Stimulated activated CD4-positive, alpha-beta T cell treated with anti-CD3 and anti-CD28 coated beads, Interleukin-15, amount 100 ng/mL, for 24 hours (primary cell): Measurements from ENCODE around the gene HDAC11.
A peak's percentile ranks its signal among the peaks of the same experiment; 100 is the strongest.
"Not testable (repeated sequence)": the region's sequence is repeated elsewhere in the genome, so short reads cannot be mapped to it uniquely, and the experiment has no call there.

Experiments used
- DNase-seq: peaks from one replicate; pipeline ENCODE4 v3.0.0-alpha.2; 2020

Gene HDAC11

GRCh38 chr3:13493867-13494441, 13.8 kb downstream of the HDAC11 start:
- no peak for DNase-seq

GRCh38 chr3:13494463-13495350, 14.6 kb downstream of the HDAC11 start:
- DNase-seq, result peak; percentile 24

- no peak for DNase-seq
These were observed 15.3 kb downstream of the HDAC11 start for GRCh38 chr3:13495351-13495813.

GRCh38 chr3:13495921-13496723, 16.0 kb downstream of the HDAC11 start:
- peak; percentile 78 for DNase-seq

- no peak for DNase-seq
These were observed 16.8 kb downstream of the HDAC11 start for GRCh38 chr3:13496879-13497278.

GRCh38 chr3:13497386-13497785, 17.3 kb downstream of the HDAC11 start:
- DNase-seq, result no peak

- DNase-seq, result no peak
These were observed 18.4 kb downstream of the HDAC11 start for GRCh38 chr3:13498354-13499060.

GRCh38 chr3:13499246-13499645, 19.1 kb downstream of the HDAC11 start:
- not testable (repeated sequence) for DNase-seq

GRCh38 chr3:13500133-13500885, 20.2 kb downstream of the HDAC11 start:
- DNase-seq, result peak; percentile 14

GRCh38 chr3:13501056-13501455, 20.9 kb downstream of the HDAC11 start:
- no peak for DNase-seq

GRCh38 chr3:13501521-13501920, 21.4 kb downstream of the HDAC11 start:
- no peak for DNase-seq

GRCh38 chr3:13501958-13502790, 22.1 kb downstream of the HDAC11 start:
- no peak for DNase-seq

- no peak for DNase-seq
These were observed 22.6 kb downstream of the HDAC11 start for GRCh38 chr3:13502791-13503060.

- DNase-seq, result no peak
These were observed 24.2 kb downstream of the HDAC11 start for GRCh38 chr3:13504161-13504831.

GRCh38 chr3:13505147-13506130, 25.3 kb downstream of the HDAC11 start:
- no peak for DNase-seq

- DNase-seq, result no peak
These were observed 26.1 kb downstream of the HDAC11 start for GRCh38 chr3:13506239-13506638.

GRCh38 chr3:13506680-13507079, 26.6 kb downstream of the HDAC11 start:
- no peak for DNase-seq

GRCh38 chr3:13507247-13507569, 27.1 kb downstream of the HDAC11 start:
- DNase-seq, result no peak

- no peak for DNase-seq
These were observed 27.6 kb downstream of the HDAC11 start for GRCh38 chr3:13507570-13508339.
